Fibroblast of the conjunctiva (primary cell): ENCODE data around the gene BFSP2.
"Not testable (repeated sequence)": the region's sequence is repeated elsewhere in the genome, so short reads cannot be mapped to it uniquely, and the experiment has no call there.

Experiments used
- DNase-seq: peaks from one replicate; pipeline ENCODE4 v3.0.0-alpha.2; 2010; ENCODE audit warnings: low read depth

BFSP2 gene

GRCh38 chr3:133482474-133482873 is 82.6 kb downstream of the BFSP2 start:
- DNase-seq, result not testable (repeated sequence)

DNA sequence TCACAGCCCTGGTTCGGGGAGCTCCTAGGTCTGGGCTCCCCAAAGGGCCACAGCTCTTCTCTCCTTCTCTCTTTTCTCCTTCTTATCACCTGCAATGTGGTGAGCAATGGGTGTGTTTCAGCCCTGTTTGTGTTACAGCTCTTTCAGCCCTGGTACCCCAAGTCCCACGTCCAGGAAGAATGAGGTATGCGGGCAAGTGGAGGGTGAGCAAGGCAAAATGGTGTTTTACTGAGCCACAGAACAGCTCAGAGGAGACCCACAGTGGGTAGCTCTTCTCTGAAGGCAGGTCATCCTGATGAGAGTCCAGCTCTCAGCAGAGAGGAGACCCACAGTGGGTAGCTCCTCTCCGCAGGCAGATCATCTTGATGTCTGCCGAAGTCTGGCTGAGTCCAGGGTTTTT is 86.8 kb downstream of the BFSP2 start:
- DNase-seq, result no peak

DNA sequence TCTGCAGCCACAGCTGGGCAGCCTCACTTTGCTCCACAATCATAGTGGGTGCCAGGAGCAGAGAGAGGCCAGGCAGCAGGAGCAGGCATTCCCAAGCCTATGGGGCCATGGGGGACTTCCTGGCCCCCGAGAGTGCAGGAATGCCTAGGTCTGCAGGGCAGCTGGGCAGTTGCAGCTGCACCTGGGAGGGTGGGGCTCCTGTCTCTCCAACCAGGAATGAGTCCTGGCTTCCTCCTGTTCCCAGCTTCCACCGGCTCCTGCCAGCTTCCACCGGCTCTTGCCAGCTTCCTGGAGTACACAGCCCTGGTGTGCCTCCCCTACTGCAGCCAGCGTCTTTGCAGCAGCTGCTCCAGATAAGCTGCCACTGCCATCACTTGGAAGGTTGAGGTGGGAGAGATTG is 87.3 kb downstream of the BFSP2 start:
- no peak for DNase-seq

- DNase-seq, result no peak
Observed at GRCh38 chr3:133487920-133488540, 88.2 kb downstream of the BFSP2 start.

DNA sequence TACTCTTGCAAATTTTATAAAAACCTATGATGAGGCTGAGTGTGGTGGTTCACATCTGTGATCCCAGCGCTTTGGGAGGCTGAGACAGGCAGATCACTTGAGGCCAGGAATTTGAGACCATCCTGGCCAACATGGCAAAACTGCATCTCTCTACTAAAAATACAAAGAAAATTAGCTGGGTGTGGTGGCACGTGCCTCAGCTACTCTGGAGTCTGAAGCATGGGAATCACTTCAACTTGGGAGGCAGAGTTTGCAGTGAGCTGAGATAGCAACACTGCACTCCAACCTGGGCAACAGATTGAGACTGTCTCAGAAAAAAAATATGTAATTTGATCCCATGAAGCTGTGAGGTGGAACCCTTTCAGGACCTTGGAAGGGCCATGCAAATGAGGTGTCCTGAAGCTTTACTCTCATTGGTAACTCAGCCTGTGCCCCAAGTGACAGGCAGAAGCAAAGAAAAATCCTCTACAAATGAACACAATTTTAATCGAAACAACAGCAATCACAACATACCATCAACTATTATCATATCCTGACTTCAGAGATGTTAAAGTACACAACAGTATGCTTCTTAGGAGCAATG is 89.0 kb downstream of the BFSP2 start:
- no peak for DNase-seq

DNA sequence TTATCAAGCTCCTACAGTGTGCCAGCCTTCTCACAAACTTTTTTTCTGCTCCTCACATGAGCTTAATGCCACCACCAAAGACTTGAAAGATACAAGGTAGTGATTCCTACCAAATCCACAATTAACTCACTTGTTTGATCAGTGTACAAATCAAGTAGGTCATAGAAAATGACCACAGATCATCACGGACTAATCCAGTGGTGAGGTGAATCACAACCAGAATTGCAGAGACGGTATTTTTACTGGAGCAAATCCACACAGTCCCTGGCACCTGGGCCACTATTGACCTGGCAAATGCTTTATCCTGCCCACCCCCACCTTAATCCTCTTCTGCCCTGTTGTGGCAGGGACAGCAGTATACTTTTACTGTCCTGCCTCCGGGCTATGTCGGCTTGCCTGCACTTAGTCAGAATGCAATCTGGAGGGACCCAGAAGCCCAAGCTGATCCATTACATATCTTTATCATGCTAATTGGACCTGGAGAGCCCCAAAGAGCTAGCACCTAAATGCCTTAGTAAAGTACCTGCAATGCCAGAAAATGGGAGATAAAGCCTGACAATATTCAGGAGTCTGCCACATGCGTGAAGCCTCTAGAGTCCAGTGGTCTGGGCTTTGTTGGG is 89.7 kb downstream of the BFSP2 start:
- DNase-seq, result no peak

GRCh38 chr3:133490468-133491351 is 90.9 kb downstream of the BFSP2 start:
- DNase-seq, result no peak

DNA sequence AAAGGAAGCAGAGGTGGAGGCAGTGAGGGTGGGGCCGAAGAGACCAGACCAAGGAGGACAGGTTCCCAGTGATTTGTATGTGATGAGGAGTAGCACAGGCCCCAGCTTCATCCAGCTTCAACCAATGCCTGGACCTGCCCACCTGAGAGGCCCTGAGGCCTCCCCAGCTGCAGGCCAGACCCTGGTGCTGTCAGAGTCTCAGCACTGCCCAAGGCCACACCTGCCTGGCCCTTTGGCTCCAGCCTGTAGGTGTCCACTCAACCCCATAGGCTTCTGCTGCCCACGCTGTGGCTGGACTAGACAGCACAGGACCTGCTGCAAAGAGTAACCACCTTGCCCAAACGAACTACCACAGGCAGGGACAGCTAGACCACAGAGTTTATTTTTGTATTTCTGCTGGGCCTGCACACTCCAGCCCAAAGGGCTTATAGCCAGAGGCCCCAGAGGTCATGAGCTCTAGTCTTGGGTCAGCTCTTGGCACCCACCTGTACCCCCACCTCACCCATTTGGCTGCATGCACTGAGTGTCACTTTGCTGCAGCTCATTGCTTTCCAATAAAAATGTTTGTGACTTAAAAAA is 91.7 kb downstream of the BFSP2 start:
- DNase-seq, result no peak

- DNase-seq, result no peak
Observed at GRCh38 chr3:133492159-133492741, 92.4 kb downstream of the BFSP2 start.

GRCh38 chr3:133494469-133494868 is 94.6 kb downstream of the BFSP2 start:
- DNase-seq, result no peak

DNA sequence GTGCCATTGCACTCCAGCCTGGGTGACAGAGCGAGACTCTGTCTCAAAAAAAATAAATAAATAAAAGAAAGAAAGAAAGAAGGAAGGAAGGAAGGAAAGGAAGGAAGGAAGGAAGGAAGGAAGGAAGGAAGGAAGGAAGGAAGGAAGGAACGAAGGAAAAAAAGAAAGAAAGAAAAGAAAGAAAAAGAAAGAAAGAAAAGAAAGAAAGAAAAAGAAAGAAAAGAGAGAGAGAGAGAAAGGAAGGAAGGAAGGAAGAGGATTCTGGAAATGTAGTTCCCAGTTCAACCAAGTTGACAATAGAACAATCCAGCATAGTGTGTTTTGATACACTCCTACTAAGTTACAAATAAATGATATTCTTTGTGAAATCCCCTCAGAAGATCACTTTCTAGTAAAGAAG is 102.7 kb downstream of the BFSP2 start:
- not testable (repeated sequence) for DNase-seq

- no peak for DNase-seq
Observed at GRCh38 chr3:133503409-133503808, 103.6 kb downstream of the BFSP2 start.

- DNase-seq, result no peak
Observed at GRCh38 chr3:133504736-133505135, 104.9 kb downstream of the BFSP2 start.

- no peak for DNase-seq
Observed at GRCh38 chr3:133505813-133506212, 106.0 kb downstream of the BFSP2 start.

DNA sequence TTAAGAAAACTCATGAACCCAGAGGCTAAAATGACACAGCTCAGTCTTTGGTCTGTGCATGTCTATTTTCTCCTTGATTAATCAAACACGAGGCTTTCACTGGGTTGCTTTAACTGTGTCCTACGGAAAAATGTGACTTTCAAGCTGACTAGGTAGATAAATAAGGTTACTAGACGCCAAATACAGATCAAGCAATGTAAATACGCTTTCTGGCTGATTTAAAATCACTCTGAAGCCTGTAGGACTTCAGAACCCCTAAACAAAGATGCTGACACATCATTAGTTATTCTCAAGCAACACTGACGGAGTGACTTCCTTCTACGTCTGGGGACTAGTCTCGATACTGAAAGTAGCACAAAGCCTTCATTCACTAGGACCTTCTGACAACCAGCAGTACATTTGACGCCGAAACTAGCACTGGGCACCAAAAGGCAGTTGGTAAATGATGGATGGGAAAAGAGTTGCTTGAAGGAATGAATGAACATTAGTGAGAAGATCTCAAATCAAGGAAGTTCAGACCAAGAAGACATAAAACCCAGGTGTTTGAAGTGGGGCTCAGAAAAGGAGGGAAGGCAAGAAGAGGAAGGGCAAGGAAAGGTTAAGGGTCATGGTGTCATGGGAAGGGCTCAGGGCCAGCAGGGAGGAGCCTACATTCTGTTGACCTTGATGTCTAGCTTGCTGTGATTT is 106.5 kb downstream of the BFSP2 start:
- DNase-seq, result no peak

GRCh38 chr3:133509488-133509887 is 109.6 kb downstream of the BFSP2 start:
- no peak for DNase-seq

- DNase-seq, result no peak
Observed at GRCh38 chr3:133512416-133513089, 112.7 kb downstream of the BFSP2 start.

- DNase-seq, result no peak
Observed at GRCh38 chr3:133514418-133514817, 114.6 kb downstream of the BFSP2 start.

GRCh38 chr3:133515127-133515526 is 115.3 kb downstream of the BFSP2 start:
- no peak for DNase-seq

GRCh38 chr3:133520286-133520685 is 120.4 kb downstream of the BFSP2 start:
- no peak for DNase-seq

DNA sequence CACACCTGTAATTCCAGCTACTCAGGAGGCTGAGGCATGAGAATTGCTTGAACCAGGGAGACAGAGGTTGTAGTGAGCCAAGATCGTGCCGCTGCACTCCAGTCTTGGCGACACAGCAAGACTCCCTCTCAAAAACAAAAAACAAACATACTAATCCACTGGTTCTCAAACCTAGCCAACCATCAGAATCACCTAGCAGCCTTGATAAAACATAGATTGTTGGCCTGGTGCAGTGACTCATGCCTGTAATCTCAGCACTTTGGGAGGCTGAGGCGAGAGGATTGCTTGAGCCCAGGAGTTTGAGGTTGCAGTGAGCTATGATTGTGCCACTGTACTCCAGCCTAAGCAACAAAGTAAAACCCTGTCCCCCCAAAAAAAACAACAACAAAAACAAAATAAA is 121.1 kb downstream of the BFSP2 start:
- not testable (repeated sequence) for DNase-seq
